NOMO-1 (cell line): Measurements from ENCODE around the gene PTPN13.
"Not testable (repeated sequence)": the region's sequence is repeated elsewhere in the genome, so short reads cannot be mapped to it uniquely, and the experiment has no call there.

ENCODE experiments used
- DNase-seq, 2 experiments: peaks; one replicate each; lab custom pipeline; 2025; ENCODE audit not compliant: unreplicated experiment in 2 of 2; lab: John Stamatoyannopoulos, UW

Gene PTPN13

GRCh38 chr4:86640469-86640868, 46.4 kb downstream of the PTPN13 start:
- no peak for DNase-seq

GRCh38 chr4:86641516-86642090, 47.5 kb downstream of the PTPN13 start:
- DNase-seq, result peak; percentile 15 to 73

GRCh38 chr4:86644892-86645291, 50.8 kb downstream of the PTPN13 start:
- DNase-seq, result no peak

GRCh38 chr4:86652332-86652932, 58.3 kb downstream of the PTPN13 start:
- no peak for DNase-seq

- DNase-seq, result no peak
Observed at GRCh38 chr4:86653237-86653865, 59.2 kb downstream of the PTPN13 start.

GRCh38 chr4:86656781-86657180, 62.7 kb downstream of the PTPN13 start:
- not testable (repeated sequence) for DNase-seq

GRCh38 chr4:86657382-86657781, 63.3 kb downstream of the PTPN13 start:
- DNase-seq, result no peak

- DNase-seq, result no peak
Observed at GRCh38 chr4:86657910-86658309, 63.8 kb downstream of the PTPN13 start.

GRCh38 chr4:86660401-86660800, 66.3 kb downstream of the PTPN13 start:
- DNase-seq, result no peak

- no peak for DNase-seq
Observed at GRCh38 chr4:86661006-86661405, 66.9 kb downstream of the PTPN13 start.

- no peak for DNase-seq
Observed at GRCh38 chr4:86661418-86661817, 67.3 kb downstream of the PTPN13 start.

GRCh38 chr4:86664959-86665358, 70.8 kb downstream of the PTPN13 start:
- no peak for DNase-seq

- DNase-seq, result no peak
Observed at GRCh38 chr4:86670298-86670697, 76.2 kb downstream of the PTPN13 start.

- no peak for DNase-seq
Observed at GRCh38 chr4:86670756-86671155, 76.6 kb downstream of the PTPN13 start.

GRCh38 chr4:86675548-86675947, 81.4 kb downstream of the PTPN13 start:
- DNase-seq, result no peak

- no peak for DNase-seq
Observed at GRCh38 chr4:86678796-86679195, 84.7 kb downstream of the PTPN13 start.

GRCh38 chr4:86679441-86679840, 85.3 kb downstream of the PTPN13 start:
- DNase-seq, result no peak

- DNase-seq, result no peak
Observed at GRCh38 chr4:86683167-86683566, 89.1 kb downstream of the PTPN13 start.

GRCh38 chr4:86683983-86684382, 89.9 kb downstream of the PTPN13 start:
- no peak for DNase-seq

GRCh38 chr4:86685401-86685800, 91.3 kb downstream of the PTPN13 start:
- DNase-seq, result no peak

GRCh38 chr4:86686741-86687140, 92.6 kb downstream of the PTPN13 start:
- DNase-seq, result no peak

GRCh38 chr4:86688026-86688425, 93.9 kb downstream of the PTPN13 start:
- no peak for DNase-seq
